Adrenal gland (tissue), 12 donors: Measurements from ENCODE around the gene KIAA0930. TPM values are rescaled to one million over a fixed set of nuclear protein-coding genes. Genes with fewer than 3 reads are reported as not detected.

Experiments used
- DNase-seq, 7 donors: peaks; one replicate each; pipeline ENCODE4 v3.0.0-alpha.2; 2019 to 2020
- H3K27ac ChIP-seq, 5 donors: fragments of 200-600 bp; sonication (generic) in 4 of 5; 1 replicate in 3 of 5; 2 replicates in 2 of 5; pipeline versions ENCODE4 v1.5.1 to v1.8.0; 2016 to 2020; ENCODE audit warnings: mild to moderate bottlenecking in 1 of 5
- H3K27me3 ChIP-seq: fragments of 200-600 bp; 2 replicates; pipeline ENCODE4 v1.8.0; 2021
- H3K36me3 ChIP-seq, 2 donors: fragments of 200-600 bp; replicated peaks in 1 of 2; 1 replicate in 1 of 2; 2 replicates in 1 of 2; pipeline versions ENCODE4 v1.5.1 to v1.8.0; 2018 to 2022
- H3K4me1 ChIP-seq, 2 donors: fragments of 200-600 bp; replicated peaks in 1 of 2; 1 replicate in 1 of 2; 2 replicates in 1 of 2; pipeline versions ENCODE4 v1.5.1 to v1.8.0; 2018 to 2021
- H3K4me3 ChIP-seq, 4 donors: fragments of 200-600 bp; sonication (generic) in 3 of 4; one replicate each; pipeline ENCODE4 v1.5.1; 2016 to 2018
- H3K9me3 ChIP-seq, 3 donors: fragments of 200-600 bp; sonication (generic) in 1 of 3; replicated peaks in 1 of 3; 1 replicate in 2 of 3; 2 replicates in 1 of 3; pipeline versions ENCODE4 v1.5.1 to v1.8.0; 2016 to 2021
- CTCF ChIP-seq, 6 experiments: fragments of 450-650 bp in 4 of 6; fragments of 200-600 bp in 2 of 6; sonication (generic) in 1 of 6; IDR thresholded peaks; 1 replicate in 5 of 6; 2 replicates in 1 of 6; pipeline versions ENCODE4 v1.5.1 to v1.8.0; 2016 to 2021; ENCODE audit warnings: antibody characterized with exemption in 6 of 6, mild to moderate bottlenecking in 2 of 6, moderate library complexity in 1 of 6
- POLR2A ChIP-seq, 2 donors: fragments of 450-650 bp; IDR thresholded peaks; one replicate each; pipeline ENCODE4 v1.6.1; 2017; ENCODE audit warnings: antibody characterized with exemption in 2 of 2, mild to moderate bottlenecking in 2 of 2, moderate library complexity in 1 of 2
- WGBS, 4 donors: extraction: QIAGEN DNeasy Blood & Tissue Kit in 2 of 4; methylation state at CpG; one replicate each; pipeline versions ENCODE4 v1.1.5 to v1.1.7; 2013 to 2017; 5-methylcytosine and 5-hydroxymethylcytosine counted together
- intact Hi-C, 2 donors: fragments of 100-400 bp; cut with DNase I; formaldehyde crosslinking; loops; one replicate each; pipeline versions ENCODE4 v1.14.1 to v1.15.0; 2022 to 2023
- polyA plus RNA-seq, 3 donors: library from polyadenylated mRNA; stranded (reverse); fragments of 200-250 nt in 2 of 3; fragments of 350-450 nt in 1 of 3; fragmentation: Illumina TruSeq in 1 of 3; extraction: RNeasy Lipid Tissue Mini Kit (QIAGEN cat#74804) in 1 of 3; gene quantifications; one replicate each; pipeline ENCODE4 v1.2.3, GENCODE V29; 2013 to 2014
- total RNA-seq, 9 donors: library from RNA; depleted of rRNA in 4 of 9; stranded (reverse); fragments of >200 nt in 4 of 9; fragments of 120-200 nt in 1 of 9; fragmentation: NEBNext Ultra II Directional in 1 of 9; extraction: Animal tissue kit (Norgen Biotek cat#: 25700) in 1 of 9; gene quantifications; one replicate each; pipeline versions ENCODE4 v1.1.0 to v1.2.4, GENCODE V29; 2013 to 2023
- donor health status: healthy with polysubstance abuse.
- donor health status: Bipolar disorder and iron deficiency.
- donor health status: DM: yes; HTN: yes; CAD: no.
- donor health status: DM: no; HTN: no; CAD: no.
- donor health status: DM: no; HTN: no; CAD: no.
- donor health status: DM: yes; HTN: yes; CAD: no.

The KIAA0930 gene
- total and polyA plus RNA-seq, 12 donors = 40.3 to 183 (median 96.4) TPM

DNA sequence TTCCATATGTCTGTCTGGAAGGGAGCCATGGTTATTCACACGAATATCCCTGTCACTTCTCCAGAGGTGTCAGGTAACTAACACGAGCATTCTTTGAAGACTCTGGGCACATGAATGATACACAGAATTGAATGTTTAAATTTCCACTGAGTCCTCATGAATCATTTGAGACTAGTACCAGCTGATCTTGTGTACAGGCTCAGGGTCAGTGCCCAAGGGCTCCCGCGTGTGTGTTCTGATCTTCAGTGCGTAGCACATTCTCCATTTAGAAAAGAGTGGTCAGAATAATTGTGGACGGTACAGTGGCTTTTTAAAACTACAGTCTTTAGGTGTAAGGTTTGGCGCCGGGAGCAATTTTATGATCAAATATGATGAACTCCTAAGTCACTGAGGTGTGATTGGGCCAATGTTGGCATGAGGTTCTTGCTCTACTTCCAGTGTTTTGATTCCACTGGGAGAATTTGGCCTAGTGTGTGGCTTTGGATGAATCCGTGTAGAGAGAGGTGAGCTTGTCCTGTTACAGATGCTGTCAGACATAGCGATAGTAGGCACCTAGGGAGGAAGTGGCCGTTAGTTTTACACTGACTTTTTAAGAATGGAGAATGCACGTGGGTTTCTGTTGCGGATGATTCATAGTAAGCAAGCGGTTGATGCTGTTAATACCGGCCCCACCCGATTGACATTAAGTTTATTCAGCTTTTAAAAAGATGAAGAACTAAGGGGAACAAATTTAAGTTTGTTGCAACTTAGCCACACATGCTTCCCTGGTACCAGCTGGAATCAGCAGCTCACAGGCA is 54.8 kb downstream of the KIAA0930 start:
- Histone ChIP-seq H3K4me1 (peaks cover 0 to 5% of the 10 kb centered on the region in 2 donors), H3K9me3 (no peaks in the 10 kb centered on the region), H3K27ac (peak overlapping the region; percentile 32 to 76 (median 45)), H3K4me3 (no peak overlapping the region), H3K27me3 (no peaks in the 10 kb centered on the region), H3K36me3 (peaks cover 0 to 46% of the 10 kb centered on the region in 2 donors)
- 45 to 64% (median 60%) methylated on average over 16 of the region's 16 CpGs for WGBS, 4 donors
- TF ChIP-seq POLR2A (IDR thresholded peaks at IDR 0.05) = no peak
- no peak for TF ChIP-seq CTCF (IDR thresholded peaks at IDR 0.05)
- intact Hi-C loops = no loop called here
- peak in 4 of 7 donors; percentile 59 to 76 (median 68) for DNase-seq

- no peak overlapping the region for H3K27ac ChIP-seq
- no peaks in the 10 kb centered on the region for H3K9me3 ChIP-seq
- peak in 2 of 7 donors; percentile 18 to 50 for DNase-seq
- WGBS, 4 donors = 89 to 95% (median 92%) methylated on average over 10 to 13 of the region's 13 CpGs
- H3K4me1 ChIP-seq = peaks cover 0 to 16% of the 10 kb centered on the region in 2 donors
- peaks cover 0 to 51% of the 10 kb centered on the region in 2 donors for H3K36me3 ChIP-seq
- no peaks in the 10 kb centered on the region for H3K27me3 ChIP-seq
- no peak overlapping the region for H3K4me3 ChIP-seq
- no peak for TF ChIP-seq POLR2A (IDR thresholded peaks at IDR 0.05)
- no peak for TF ChIP-seq CTCF (IDR thresholded peaks at IDR 0.05)
- intact Hi-C loops = no loop called here
Observed at GRCh38 chr22:45183974-45184373, 56.7 kb downstream of the KIAA0930 start.

DNA sequence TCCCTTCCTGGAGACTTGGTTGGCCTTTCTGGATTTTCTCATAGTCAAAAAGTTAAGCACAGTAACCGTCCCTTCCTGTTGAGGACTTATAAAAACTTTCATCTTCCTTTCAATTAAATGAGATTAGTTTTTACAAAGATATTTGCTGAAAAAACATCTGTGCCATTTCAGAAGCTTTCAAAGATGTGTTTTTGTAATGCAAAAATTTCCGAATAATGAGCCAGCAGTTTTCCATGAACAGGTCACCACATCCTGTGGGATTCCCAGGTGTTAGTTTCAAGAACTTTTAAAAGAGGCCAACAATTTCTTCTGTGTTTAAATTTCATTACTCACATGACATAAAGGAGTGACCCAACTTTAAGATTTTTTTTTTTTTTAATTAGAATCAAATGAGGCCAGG is 58.9 kb downstream of the KIAA0930 start:
- 94 to 97% (median 94%) methylated on average over 2 of the region's 2 CpGs for WGBS, 4 donors
- Histone ChIP-seq H3K27me3 (no peaks in the 10 kb centered on the region), H3K36me3 (peaks cover 0 to 64% of the 10 kb centered on the region in 2 donors), H3K4me1 (peaks cover 0 to 16% of the 10 kb centered on the region in 2 donors), H3K9me3 (no peaks in the 10 kb centered on the region), H3K27ac (no peak overlapping the region), H3K4me3 (no peak overlapping the region)
- intact Hi-C loops = no loop called here
- TF ChIP-seq CTCF (IDR thresholded peaks at IDR 0.05) = no peak
- no peak for TF ChIP-seq POLR2A (IDR thresholded peaks at IDR 0.05)
- no peak for DNase-seq

DNA sequence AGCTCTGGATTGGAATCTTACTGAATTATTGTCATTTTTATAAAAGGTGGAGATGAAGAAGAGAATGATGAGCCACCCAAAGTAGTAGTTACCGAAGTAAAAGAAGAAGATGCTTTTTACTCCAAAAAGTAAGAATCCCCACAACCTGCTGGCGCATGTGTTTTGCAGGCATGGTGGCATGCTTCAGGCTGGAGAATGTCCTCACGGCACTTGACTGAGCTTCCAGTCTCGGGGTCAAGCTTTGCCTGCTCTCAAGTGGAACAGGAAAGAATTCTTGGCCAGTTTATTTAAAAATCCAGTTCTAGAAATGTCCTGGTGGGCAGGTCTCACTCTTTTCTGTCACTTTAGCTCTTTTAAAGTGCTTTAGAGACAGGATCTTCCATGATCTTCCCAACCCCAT is 59.5 kb downstream of the KIAA0930 start:
- H3K36me3 ChIP-seq = peaks cover 0 to 67% of the 10 kb centered on the region in 2 donors

More for the DNA sequence above, 59.5 kb downstream of the KIAA0930 start:
- TF ChIP-seq CTCF (IDR thresholded peaks at IDR 0.05) = no peak
- TF ChIP-seq POLR2A (IDR thresholded peaks at IDR 0.05) = no peak
- H3K27me3 ChIP-seq = no peaks in the 10 kb centered on the region
- peaks cover 0 to 18% of the 10 kb centered on the region in 2 donors for H3K4me1 ChIP-seq
- H3K9me3 ChIP-seq = no peaks in the 10 kb centered on the region
- H3K4me3 ChIP-seq = no peak overlapping the region
- intact Hi-C loops = no loop called here
- 91 to 98% (median 95%) methylated on average over 4 of the region's 4 CpGs for WGBS, 4 donors
- DNase-seq = peak in 1 of 7 donors; percentile 45
- no peak overlapping the region for H3K27ac ChIP-seq
